Stimulated activated CD4-positive, alpha-beta T cell treated with anti-CD3 and anti-CD28 coated beads, Interleukin-15, amount 100 ng/mL, for 48 hours (primary cell): ENCODE measurements around the gene CYTH3.

Source experiments
- DNase-seq, 2 donors: peaks; one replicate each; pipeline ENCODE4 v3.0.0-alpha.2; 2020; ENCODE audit warnings: low read depth in 2 of 2

The CYTH3 gene

GRCh38 chr7:6165521-6166320 is 106.7 kb downstream of the CYTH3 start:
- no peak for DNase-seq

- no peak for DNase-seq
Observed at GRCh38 chr7:6165075-6165474, 107.3 kb downstream of the CYTH3 start.

DNA sequence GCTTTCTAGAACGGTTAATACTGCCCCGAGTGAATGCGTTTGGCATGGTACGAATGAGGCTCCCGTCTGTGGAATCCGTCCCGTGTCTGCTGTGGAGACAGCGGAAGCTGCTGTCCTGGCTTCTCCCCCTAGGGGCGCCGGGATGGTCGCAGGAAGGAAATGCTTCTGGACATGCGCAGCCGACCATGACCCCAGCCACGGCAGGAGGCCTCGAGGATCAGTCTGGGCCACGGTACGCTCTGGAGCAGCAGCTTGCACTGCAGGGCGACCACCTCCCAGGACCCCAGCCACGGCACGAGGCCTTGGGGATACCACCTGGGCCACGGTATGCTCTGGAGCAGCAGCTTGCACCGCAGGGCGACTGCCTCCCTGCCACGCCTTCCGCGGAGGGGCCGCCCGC is 107.9 kb downstream of the CYTH3 start:
- DNase-seq = no peak

DNA sequence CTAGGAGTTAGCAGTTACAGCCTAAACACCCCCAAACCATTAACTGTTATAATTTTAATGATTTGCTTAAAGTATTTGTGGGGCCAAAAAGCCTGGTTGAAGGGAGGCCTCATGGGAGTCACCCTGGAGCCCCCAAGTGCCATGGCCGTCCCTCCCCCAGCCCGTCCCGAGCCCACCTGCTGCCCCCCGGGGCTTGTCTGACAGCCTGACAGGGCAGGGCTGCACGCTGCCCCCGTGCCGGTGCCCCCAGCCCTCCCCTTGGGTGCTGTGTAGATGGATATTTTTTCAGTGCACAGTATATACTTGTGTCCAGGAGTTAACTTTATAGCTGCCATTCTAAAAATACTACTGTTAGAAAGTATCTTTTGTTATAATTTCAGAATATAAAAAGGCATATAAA is 108.4 kb downstream of the CYTH3 start:
- DNase-seq = no peak

DNA sequence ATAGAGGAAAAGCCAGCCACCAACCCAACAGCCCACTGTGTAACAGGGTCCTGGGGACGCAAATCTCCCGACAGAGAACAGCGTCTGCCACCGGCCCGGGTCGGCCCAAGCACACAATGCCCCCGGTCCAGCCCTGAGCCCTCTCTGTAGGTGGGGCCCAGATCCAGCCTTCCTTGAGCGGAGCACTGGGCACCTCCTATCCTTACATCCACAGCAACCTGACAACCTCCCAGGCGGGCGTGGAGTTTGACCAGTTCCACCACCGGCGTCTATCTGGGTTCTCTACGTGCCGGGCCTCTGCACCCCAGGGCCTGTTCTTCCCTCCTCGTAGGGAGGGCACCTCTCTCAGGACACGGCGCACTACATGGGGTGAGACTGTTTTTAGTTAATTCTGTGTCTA is 109.0 kb downstream of the CYTH3 start:
- DNase-seq = no peak

DNA sequence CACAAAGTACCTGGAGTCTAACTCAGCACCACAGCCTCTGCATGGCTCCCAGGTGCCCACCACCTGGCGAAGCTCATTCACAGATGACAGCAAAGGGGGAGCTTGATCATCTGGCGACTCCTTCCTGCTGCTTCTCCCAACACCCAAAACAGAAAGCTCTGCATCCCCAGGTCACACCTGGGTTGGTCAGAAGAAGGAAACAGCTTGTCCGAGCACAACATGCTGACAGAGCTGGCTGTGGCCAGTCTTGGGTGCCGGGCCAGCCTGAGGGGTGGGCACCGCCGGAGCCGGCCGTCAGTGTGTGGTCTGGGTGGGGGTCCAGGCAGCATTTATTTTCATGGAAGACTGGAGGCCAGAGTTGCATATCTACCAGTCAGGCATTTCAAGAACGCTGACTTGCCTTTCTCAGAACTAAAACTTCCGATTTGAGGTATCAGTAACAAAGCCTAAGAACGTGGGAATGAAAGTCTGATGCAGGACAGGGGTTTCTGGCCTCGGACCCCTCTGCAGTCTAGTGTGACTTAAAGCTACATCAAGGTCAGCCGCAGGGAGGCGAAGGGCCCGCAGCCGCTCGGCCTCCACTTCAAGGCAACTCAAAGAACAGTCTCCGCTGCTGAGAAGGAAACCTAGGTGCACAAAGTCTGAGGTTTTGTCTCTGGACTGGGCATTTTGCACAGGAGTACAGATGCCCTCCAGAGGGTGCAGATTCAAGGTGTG is 109.6 kb downstream of the CYTH3 start:
- DNase-seq = no peak

GRCh38 chr7:6162331-6162620 is 110.1 kb downstream of the CYTH3 start:
- DNase-seq = no peak

DNA sequence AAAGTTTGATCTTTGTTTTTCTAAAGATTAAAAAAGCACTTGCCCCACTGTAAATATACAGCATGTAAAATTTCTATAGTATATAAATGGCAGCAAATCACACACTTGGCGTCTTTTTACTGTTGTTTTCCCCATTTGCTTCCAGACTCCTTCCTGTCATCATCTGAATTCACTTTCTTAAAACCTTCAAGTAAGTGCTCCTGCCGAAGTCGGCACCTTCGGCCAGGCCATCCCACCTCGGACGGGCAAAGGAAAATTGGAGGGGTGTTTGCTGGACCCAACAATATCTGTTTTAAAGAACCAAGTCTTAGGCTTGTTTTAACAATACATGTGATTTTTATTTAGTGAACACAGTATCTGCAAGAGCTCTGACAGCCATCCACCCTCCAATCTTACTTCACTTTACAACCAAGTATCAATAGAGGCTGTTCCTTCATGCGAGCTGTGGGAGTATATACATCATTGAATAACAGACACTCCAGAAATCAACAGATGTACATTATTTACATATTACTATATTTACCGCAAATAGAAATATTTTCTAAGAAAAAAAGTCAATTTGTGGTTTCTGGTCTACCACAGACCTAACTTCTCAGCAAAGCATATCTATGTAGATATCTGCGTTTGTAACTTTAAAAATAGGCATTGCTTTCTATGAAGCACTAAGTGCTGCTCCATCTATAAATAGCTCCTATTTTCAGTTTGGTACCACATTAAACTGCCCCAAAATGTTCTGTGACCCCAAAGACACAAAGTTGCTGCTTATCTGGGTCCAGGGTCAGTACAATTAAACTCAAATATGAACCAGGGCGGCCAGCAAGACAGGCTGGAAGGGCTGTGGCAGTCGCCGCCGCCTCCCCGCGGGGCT is 110.7 kb downstream of the CYTH3 start:
- DNase-seq = no peak

- DNase-seq = no peak
Observed at GRCh38 chr7:6160191-6160623, 112.2 kb downstream of the CYTH3 start.

DNA sequence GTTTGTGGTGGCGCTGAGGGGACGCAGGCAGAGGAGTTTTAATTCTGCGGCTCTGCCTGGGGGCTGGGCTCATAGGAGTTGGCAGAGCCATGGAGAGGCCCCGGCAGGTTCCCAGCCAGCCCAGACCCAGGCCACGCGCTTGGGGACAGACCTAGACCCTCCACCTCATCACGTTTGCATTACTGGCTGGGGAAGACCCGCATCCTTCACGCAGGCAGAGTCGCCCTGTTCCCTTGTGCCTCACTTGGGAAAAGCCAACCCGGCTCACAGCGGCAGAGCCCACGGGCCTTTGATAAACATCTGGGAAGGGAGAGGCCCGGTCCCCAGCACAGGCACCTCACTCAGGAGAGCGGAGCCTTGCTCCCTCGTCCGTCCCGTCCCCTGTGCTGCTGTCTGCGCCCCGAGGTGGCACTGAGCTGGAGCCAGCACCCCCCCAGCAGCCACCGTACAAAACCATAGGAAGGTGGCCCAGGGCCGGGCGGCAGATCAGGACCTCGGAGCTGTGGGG is 112.8 kb downstream of the CYTH3 start:
- no peak for DNase-seq

GRCh38 chr7:6159097-6159483 is 113.3 kb downstream of the CYTH3 start:
- no peak for DNase-seq

- DNase-seq = no peak
Observed at GRCh38 chr7:6158424-6159096, 113.9 kb downstream of the CYTH3 start.

DNA sequence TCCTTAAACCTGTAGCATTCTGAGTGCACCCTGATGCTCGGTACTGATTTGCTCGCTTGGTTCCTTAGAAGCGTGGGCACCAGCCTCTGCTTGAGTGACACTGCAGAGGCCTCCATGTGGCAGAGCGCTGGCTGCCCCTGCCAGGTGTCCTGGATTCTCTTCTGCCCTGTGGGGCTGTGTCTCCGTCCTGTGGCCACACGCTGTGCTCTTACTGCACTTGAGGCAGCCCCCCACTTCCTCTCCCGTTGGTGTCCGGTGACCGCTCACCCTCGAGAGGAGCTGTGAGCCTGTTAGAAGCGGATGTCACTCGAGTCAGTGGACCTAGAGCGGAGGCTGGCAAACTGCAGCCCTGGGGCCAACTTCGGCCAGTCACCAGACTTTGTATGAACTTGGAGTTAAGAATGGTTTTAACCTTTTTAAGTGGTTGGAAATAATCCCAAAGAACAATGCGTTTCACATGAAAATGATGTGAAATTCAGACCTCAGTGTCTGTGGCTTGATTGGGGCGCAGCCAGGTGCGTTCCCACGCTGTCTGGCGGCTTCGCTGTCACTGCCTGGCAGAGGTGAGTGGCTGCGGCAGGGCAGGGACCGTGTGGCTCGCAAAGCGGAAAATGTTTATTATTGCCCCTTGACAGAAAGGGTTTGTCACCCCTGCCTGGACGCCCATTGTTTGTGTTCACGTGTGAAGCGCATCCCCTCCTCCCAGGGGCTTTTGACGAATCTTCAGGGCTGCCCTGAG is 114.6 kb downstream of the CYTH3 start:
- no peak for DNase-seq

GRCh38 chr7:6156734-6157133 is 115.7 kb downstream of the CYTH3 start:
- DNase-seq = no peak

- DNase-seq = no peak
Observed at GRCh38 chr7:6155596-6155995, 116.8 kb downstream of the CYTH3 start.

- no peak for DNase-seq
Observed at GRCh38 chr7:6154542-6155404, 117.7 kb downstream of the CYTH3 start.

DNA sequence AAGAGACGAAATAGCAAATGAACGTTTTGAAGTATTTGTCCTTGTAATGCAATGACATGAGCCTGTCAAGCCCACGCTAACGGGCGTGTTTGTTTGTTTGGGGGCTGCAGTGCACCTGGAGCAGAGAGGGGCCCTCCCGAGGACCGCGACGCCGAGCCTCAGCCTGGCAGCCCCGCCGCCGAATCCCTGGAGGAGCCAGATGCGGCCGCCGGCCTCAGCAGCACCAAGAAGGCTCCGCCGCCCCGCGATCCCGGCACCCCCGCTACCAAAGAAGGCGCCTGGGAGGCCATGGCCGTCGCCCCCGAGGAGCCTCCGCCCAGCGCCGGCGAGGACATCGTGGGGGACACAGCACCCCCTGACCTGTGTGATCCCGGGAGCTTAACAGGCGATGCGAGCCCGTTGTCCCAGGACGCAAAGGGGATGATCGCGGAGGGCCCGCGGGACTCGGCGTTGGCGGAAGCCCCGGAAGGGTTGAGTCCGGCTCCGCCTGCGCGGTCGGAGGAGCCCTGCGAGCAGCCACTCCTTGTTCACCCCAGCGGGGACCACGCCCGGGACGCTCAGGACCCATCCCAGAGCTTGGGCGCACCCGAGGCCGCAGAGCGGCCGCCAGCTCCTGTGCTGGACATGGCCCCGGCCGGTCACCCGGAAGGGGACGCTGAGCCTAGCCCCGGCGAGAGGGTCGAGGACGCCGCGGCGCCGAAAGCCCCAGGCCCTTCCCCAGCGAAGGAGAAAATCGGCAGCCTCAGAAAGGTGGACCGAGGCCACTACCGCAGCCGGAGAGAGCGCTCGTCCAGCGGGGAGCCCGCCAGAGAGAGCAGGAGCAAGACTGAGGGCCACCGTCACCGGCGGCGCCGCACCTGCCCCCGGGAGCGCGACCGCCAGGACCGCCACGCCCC is 118.5 kb downstream of the CYTH3 start:
- no peak for DNase-seq

GRCh38 chr7:6151994-6152735 is 120.3 kb downstream of the CYTH3 start:
- no peak for DNase-seq
